ENCODE data around the gene NMU. TPM values are rescaled to one million over a fixed set of nuclear protein-coding genes. Genes with fewer than 3 reads are reported as not detected.

Gene NMU
- total and polyA plus RNA-seq, 2 of the 4 experiments (the other 2 are of a cell fraction), result not detected

DNA sequence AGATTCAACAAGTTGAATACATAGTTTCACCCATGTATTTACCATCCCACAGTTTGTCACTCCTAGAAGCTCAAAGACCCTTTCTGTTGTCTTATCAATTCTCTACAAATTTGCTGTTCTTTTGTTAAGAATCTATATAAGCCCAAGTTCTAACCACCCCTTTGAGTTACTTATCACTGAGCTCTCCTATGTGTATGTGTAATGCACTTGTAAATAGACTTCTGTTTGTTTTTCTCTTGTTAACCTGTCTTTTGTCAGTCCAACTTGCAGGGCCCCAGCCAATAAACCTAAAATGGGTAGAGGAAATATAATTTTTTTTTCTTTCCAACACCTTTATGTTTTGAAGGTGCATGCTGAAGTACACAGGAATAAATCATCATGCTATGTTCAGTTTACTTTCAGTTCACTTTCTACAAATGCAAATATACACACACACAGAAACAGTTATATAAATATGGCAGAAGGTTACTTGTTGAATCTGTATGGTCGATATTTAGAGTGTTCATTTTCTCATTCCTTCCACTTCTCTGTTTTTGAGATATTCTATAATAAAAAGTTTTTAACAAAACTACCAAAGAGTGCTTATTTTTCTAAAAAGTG, 67.1 kb downstream of the NMU start:
- CTCF ChIA-PET, result no interaction called here
- no TSS peak for BruUV-seq (replicated peaks)
- Histone ChIP-seq H3K56ac (ENCODE audit: extremely low read depth, insufficient read depth, low read length) (no peak overlapping the region), H3K9me1 (ENCODE audit: insufficient read depth, low read length) (no peaks in the 10 kb centered on the region), H2AK5ac (ENCODE audit: low read depth, low read length) (no peak overlapping the region), H4K91ac (ENCODE audit: insufficient read depth, low read depth, low read length) (no peak overlapping the region), H4K20me1 (ENCODE audit: insufficient read depth, low read length) (no peaks in the 10 kb centered on the region), H3K4me1 (ENCODE audit: control insufficient read depth, insufficient read depth, low read length) (no peaks in the 10 kb centered on the region), H3K79me1 (ENCODE audit: low read depth in 1 of 2, low read length in 2 of 2) (no peaks in the 10 kb centered on the region), H3K9ac (ENCODE audit: low read depth, low read length) (no peak overlapping the region), H3K23ac (ENCODE audit: low read depth, low read length) (no peak overlapping the region), H3K4ac (ENCODE audit: low read depth, low read length) (no peak overlapping the region), H2BK15ac (ENCODE audit: low read depth, low read length) (no peak overlapping the region), H3K9me3 (ENCODE audit: control insufficient read depth, insufficient read depth, low read length) (no peaks in the 10 kb centered on the region), H3K14ac (replicated peaks; ENCODE audit: low read depth, low read length) (no peak overlapping the region), H4K8ac (ENCODE audit: low read depth in 2 of 2, low read length in 2 of 2) (no peak overlapping the region), H2AFZ (replicated peaks; ENCODE audit: low read length, poor library complexity) (no peak overlapping the region), H3K18ac (ENCODE audit: low read depth, low read length) (no peak overlapping the region), H3K27ac (ENCODE audit: insufficient read depth, low read length) (no peak overlapping the region), H2BK20ac (ENCODE audit: low read depth, low read length) (no peak overlapping the region), H3K27me3 (ENCODE audit: control insufficient read depth, insufficient read depth, low read length) (no peaks in the 10 kb centered on the region; the same call in 1 of the 2 replicates), H2AK9ac (replicated peaks; ENCODE audit: low read depth, low read length, poor library complexity) (no peak overlapping the region), H3K4me2 (ENCODE audit: low read depth, low read length) (no peak overlapping the region), H3K36me3 (ENCODE audit: control insufficient read depth, insufficient read depth, low read length) (no peaks in the 10 kb centered on the region), H4K5ac (ENCODE audit: low read depth, low read length) (no peak overlapping the region), H3K4me3 (ENCODE audit: insufficient read depth, low read depth, low read length) (no peak overlapping the region), H2BK5ac (ENCODE audit: low read depth, low read length, poor library complexity, severe bottlenecking) (no peak overlapping the region), H2BK120ac (ENCODE audit: low read depth, low read length) (no peak overlapping the region)
- in situ Hi-C loops (cut with MboI; ENCODE audit: low sequenced_read_pairs), result loop anchor here (25.0 kb wide), 1 partner anchor 557 kb away; no protein-coding TSS in a partner anchor
- ATAC-seq (ENCODE audit: low read depth) (no peak), DNase-seq (no peak)
- no CpG with 5 or more reads among the region's 1 CpG for WGBS, 2 experiments (ENCODE audit: extremely low coverage in 2 of 2, insufficient read length in 1 of 2)
- POLR2A ChIA-PET (ENCODE audit: unreplicated experiment), result no interaction called here
- TF ChIP-seq RFX5 (IDR thresholded peaks at IDR 0.05; ENCODE audit: low read depth, low read length) (no peak), FOS (IDR thresholded peaks at IDR 0.05; ENCODE audit: low read depth, low read length) (no peak), BHLHE40 (IDR thresholded peaks at IDR 0.05; ENCODE audit: low read depth, low read length) (no peak), ELK1 (IDR thresholded peaks at IDR 0.05; ENCODE audit: borderline replicate concordance, low read depth, low read length) (no peak), CHD1 (IDR thresholded peaks at IDR 0.05; ENCODE audit: low read depth, low read length) (no peak), RCOR1 (IDR thresholded peaks at IDR 0.05; ENCODE audit: insufficient replicate concordance, low read length) (no peak), NFE2L2 (IDR thresholded peaks at IDR 0.05; ENCODE audit: low read depth, low read length) (no peak), MAZ (IDR thresholded peaks at IDR 0.05; ENCODE audit: borderline replicate concordance, low read depth, low read length) (no peak), SMC3 (IDR thresholded peaks at IDR 0.05; ENCODE audit: low read depth, low read length) (no peak)
- intact Hi-C loops (cut with micrococcal nuclease), result no loop called here
- dilution Hi-C loops (cut with HindIII; ENCODE audit: low sequenced_read_pairs, unreplicated experiment), result no loop called here
